HG02588 (cell line): ENCODE data around the gene PTPN5.

ENCODE experiments used
- ATAC-seq: cut with Tn5 transposase; IDR thresholded peaks from one replicate; pipeline ENCODE4 v1.9.1; 2021; ENCODE audit warnings: mild to moderate bottlenecking, moderate library complexity; ENCODE audit not compliant: unreplicated experiment

The PTPN5 gene

GRCh38 chr11:18773681-18774080, 17.9 kb downstream of the PTPN5 start:
- ATAC-seq, result no peak

GRCh38 chr11:18773104-18773503, 18.5 kb downstream of the PTPN5 start:
- ATAC-seq, result no peak

GRCh38 chr11:18772211-18772610, 19.4 kb downstream of the PTPN5 start:
- no peak for ATAC-seq

GRCh38 chr11:18771266-18772035, 20.1 kb downstream of the PTPN5 start:
- no peak for ATAC-seq

GRCh38 chr11:18770479-18771125, 21.0 kb downstream of the PTPN5 start:
- peak; percentile 23 for ATAC-seq

- ATAC-seq, result peak; percentile 45
These were observed 21.7 kb downstream of the PTPN5 start for GRCh38 chr11:18769802-18770456.

- ATAC-seq, result no peak
These were observed 22.6 kb downstream of the PTPN5 start for GRCh38 chr11:18768978-18769377.

GRCh38 chr11:18768472-18768901, 23.1 kb downstream of the PTPN5 start:
- peak; percentile 80 for ATAC-seq

GRCh38 chr11:18766015-18766414, 25.6 kb downstream of the PTPN5 start:
- ATAC-seq, result no peak

GRCh38 chr11:18765554-18765953, 26.0 kb downstream of the PTPN5 start:
- no peak for ATAC-seq

GRCh38 chr11:18761741-18762140, 29.9 kb downstream of the PTPN5 start:
- ATAC-seq, result no peak

GRCh38 chr11:18761144-18761543, 30.5 kb downstream of the PTPN5 start:
- ATAC-seq, result no peak

GRCh38 chr11:18757811-18758210, 33.8 kb downstream of the PTPN5 start:
- no peak for ATAC-seq

- ATAC-seq, result no peak
These were observed 34.7 kb downstream of the PTPN5 start for GRCh38 chr11:18756889-18757288.

GRCh38 chr11:18754308-18754707, 37.3 kb downstream of the PTPN5 start:
- ATAC-seq, result no peak

- no peak for ATAC-seq
These were observed 39.1 kb downstream of the PTPN5 start for GRCh38 chr11:18752502-18752901.

- no peak for ATAC-seq
These were observed 40.7 kb downstream of the PTPN5 start for GRCh38 chr11:18750944-18751343.

- no peak for ATAC-seq
These were observed 41.8 kb downstream of the PTPN5 start for GRCh38 chr11:18749681-18750319.

GRCh38 chr11:18748766-18749365, 42.7 kb downstream of the PTPN5 start:
- no peak for ATAC-seq

GRCh38 chr11:18745251-18745650, 46.3 kb downstream of the PTPN5 start:
- ATAC-seq, result no peak

GRCh38 chr11:18743900-18744514, 47.6 kb downstream of the PTPN5 start:
- no peak for ATAC-seq
